Mesodermal cell (in vitro differentiated cells): ENCODE results near the gene RBMS1.
"Not testable (repeated sequence)": the region's sequence is repeated elsewhere in the genome, so short reads cannot be mapped to it uniquely, and the experiment has no call there.

Experiments used
- H3K27ac ChIP-seq: 2 replicates; pipeline ENCODE4 v1.7.0; 2013; ENCODE audit warnings: mild to moderate bottlenecking, low read depth, low read length, moderate library complexity; ENCODE audit not compliant: severe bottlenecking
- H3K36me3 ChIP-seq: 2 replicates; pipeline ENCODE4 v1.7.1; 2013; ENCODE audit warnings: mild to moderate bottlenecking, low read length, moderate library complexity; ENCODE audit not compliant: control insufficient read depth, insufficient read depth
- H3K4me1 ChIP-seq: one replicate; pipeline ENCODE4 v1.7.1; 2013; ENCODE audit warnings: mild to moderate bottlenecking, low read length; ENCODE audit not compliant: insufficient read depth, control insufficient read depth, poor library complexity, severe bottlenecking
- H3K4me3 ChIP-seq: 2 replicates; pipeline ENCODE4 v1.7.0; 2013; ENCODE audit warnings: low read length, control low read depth, mild to moderate bottlenecking; ENCODE audit not compliant: insufficient read depth, poor library complexity, severe bottlenecking; ENCODE audit errors: extremely low read depth
- H3K9me3 ChIP-seq: 2 replicates; pipeline ENCODE4 v1.7.1; 2013; ENCODE audit warnings: mild to moderate bottlenecking, low read length, moderate library complexity; ENCODE audit not compliant: control insufficient read depth
- WGBS, 2 experiments: methylation state at CpG; one replicate each; pipeline ENCODE4 v1.1.5; 2013; ENCODE audit warnings: missing lambda C conversion rate in 2 of 2; ENCODE audit not compliant: insufficient coverage in 2 of 2; 5-methylcytosine and 5-hydroxymethylcytosine counted together

The RBMS1 gene

DNA sequence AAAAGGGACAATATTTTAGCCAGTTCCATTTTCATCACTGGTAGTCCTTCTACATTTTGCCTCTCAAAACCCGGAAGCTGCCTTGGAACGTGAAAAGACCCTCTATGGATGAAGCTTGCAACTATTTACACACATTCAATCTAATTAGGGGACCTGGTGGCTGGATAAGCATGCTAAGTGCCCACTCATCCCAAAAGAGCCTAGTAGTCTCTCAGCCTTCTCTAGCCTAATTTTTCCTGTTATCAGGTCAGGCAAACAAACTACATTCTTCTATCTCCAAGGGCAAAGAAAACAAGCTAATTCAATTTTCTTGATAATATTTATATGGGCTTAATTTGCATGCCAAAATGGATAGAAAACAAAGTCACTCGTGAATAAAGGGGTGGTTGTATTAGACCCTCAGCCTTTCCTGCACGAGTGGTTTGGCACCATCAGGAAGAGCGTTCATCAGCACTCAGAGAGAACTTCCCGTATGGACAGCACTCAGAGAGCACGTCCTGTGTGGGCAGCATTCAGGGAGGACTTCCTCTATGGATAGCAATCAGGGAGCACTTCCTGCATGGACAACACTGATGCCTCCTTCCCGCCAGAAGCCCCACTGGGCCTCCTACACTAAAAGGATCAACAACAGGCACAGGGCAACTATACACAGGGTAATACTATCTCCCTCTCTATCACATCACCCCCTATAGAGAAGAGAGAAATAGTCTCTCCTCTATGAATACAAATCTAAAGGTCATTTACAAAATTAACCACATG lies 122.2 kb downstream of the RBMS1 start:
- no peak overlapping the region for H3K4me3 ChIP-seq
- H3K27ac ChIP-seq = peak overlapping the region; percentile 29
- WGBS, 2 experiments = 68 to 71% methylated on average over 6 to 7 of the region's 8 CpGs
- peaks cover 10% of the 10 kb centered on the region for H3K36me3 ChIP-seq
- H3K9me3 ChIP-seq = no peaks in the 10 kb centered on the region
- peaks cover 67% of the 10 kb centered on the region for H3K4me1 ChIP-seq

DNA sequence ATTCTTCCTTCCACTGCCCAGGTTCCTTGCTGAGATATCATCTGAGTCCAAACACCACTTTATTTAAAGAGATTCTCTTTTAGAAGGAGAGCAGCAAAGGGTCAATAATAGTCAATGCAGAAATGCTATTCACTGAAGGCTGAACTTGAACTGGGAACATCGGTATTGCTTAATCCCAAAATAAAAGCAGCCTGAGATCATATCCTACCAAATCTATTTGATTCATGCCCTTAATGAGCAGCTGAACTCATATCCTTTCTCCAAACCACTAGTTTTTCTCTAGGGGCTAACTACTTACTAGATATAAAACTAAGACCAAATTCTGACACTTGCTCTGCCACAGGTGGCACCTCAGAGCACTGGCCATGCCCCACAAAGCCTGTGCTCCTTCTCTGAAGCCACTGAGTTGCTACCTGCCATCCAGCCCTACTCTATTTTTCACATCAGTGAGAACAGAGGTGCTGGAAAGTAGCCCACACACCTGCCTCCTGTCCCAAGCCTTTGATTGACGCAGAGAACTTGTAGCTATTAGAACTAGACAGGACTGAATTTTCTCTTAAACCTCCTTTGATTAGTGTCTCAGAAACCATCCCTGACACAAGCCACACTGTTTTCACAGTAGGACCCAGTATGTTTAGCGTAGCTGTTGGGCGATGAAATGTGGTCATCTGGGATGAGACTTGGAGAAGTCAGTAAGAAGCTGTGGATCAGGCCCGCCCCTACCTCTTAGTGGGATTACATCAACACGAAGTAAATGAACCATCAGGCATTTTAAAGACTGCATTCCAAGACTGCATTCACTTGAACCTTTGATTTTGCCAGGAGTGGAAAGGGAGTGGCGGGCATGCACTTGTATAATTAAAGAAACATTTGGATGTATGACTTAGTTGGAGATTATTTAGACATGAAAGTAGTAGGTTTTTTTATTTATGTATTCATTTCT lies 124.3 kb downstream of the RBMS1 start:
- Histone ChIP-seq H3K4me1 (peaks cover 47% of the 10 kb centered on the region), H3K9me3 (no peaks in the 10 kb centered on the region), H3K27ac (no peak overlapping the region), H3K36me3 (peaks cover 31% of the 10 kb centered on the region), H3K4me3 (no peak overlapping the region)
- 87 to 100% methylated on average over 3 to 5 of the region's 7 CpGs for WGBS, 2 experiments

DNA sequence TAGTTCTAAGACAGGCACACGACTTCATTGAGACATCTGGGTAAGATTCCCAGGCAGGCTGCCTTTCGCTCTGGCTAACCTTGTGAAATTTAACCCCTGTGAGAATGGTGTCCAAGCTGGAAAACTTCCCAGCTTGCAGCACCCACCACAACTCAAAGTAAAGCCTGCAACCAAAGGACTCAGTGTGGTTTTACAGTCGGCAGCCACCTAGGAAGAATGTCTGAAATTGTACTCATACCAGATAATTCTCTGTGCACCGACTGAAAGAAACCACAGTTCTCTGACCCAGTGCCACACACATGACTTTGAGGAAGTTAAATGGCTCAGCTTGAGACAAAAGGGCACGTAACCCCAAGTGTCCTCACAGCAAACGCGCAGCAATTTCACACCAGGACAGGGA lies 125.7 kb downstream of the RBMS1 start:
- Histone ChIP-seq H3K27ac (peak overlapping the region; percentile 57), H3K9me3 (no peaks in the 10 kb centered on the region), H3K36me3 (peaks cover 43% of the 10 kb centered on the region), H3K4me1 (peaks cover 35% of the 10 kb centered on the region), H3K4me3 (no peak overlapping the region)
- 73 to 76% methylated on average over 6 of the region's 7 CpGs for WGBS, 2 experiments

DNA sequence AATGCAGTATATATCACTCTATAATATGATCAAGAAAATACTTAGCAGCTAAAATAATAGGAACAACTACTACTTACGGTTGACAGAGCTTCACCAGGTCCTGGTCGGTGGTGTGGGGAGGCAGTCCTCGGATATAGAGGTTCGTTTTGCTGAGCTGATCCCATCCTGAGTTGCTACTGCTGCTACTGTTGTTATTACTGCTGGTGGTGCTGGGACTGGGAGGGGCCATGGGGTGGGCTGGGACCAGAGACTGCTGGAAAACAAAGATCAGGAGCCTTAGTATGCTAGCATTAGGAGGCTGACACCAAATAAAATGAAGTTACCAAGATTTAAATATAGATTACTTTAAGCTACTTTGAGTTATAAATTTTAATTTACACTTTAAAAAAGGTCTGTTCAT lies 126.5 kb downstream of the RBMS1 start:
- peaks cover 27% of the 10 kb centered on the region for H3K4me1 ChIP-seq
- peaks cover 51% of the 10 kb centered on the region for H3K36me3 ChIP-seq
- H3K4me3 ChIP-seq, H3K9me3 ChIP-seq, H3K27ac ChIP-seq: not testable (repeated sequence)
- WGBS, 2 experiments = 63% methylated on average over 3 of the region's 4 CpGs; no CpG with 5 or more reads in 1 of the 2 experiments

DNA sequence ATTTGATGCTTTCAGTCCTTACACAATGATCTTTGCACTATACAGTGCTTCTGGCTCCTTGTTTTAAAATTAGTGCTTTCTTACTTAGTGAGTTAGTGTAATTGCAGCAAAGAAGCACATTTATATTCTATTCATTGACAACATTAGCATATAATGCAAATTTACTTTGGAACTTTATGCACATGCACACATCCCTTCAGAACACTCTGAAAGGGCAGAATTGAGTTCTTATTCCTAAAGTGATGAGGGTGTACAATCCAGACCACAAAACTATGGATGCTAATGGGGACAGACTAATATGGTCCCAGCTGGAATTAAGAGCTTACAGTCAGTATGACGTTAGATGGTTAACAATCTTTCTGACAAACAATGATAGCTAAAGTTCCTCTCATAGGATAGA lies 127.1 kb downstream of the RBMS1 start:
- Histone ChIP-seq H3K36me3 (peaks cover 57% of the 10 kb centered on the region), H3K27ac (no peak overlapping the region), H3K4me3 (no peak overlapping the region), H3K9me3 (no peaks in the 10 kb centered on the region), H3K4me1 (peaks cover 21% of the 10 kb centered on the region)
- WGBS, 2 experiments = 100% methylated on average over 1 of the region's 1 CpG; no CpG with 5 or more reads in 1 of the 2 experiments

DNA sequence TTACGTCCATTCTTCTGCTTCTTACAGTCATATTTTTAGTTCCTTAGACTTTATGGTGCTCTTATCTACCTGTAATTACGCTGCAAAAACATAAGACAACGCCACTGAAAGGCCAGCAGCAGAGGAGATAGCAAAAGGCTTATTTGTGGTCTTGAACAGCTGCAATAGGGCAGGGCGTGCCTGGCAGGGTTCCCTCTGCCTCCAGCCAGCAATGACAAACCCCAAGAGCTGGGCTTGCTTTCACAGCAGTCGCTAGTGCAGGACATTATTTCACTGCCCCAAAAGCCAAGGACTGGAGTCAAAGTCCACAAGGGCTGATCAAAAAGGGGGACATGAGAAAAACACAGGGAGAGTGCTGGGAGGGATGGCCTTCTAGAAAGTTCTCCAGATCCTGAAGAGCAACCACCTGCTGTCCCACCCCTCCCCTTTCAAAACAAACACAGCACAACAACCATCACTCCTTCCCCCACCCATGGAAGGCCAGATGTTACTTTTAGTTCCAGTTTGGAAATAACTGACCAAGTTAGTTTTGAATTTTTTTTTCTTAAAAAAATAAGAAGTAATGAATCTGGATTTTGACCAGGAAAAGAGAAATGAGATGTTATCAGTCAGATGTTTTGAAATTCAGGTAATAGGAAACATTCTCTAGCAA lies 127.8 kb downstream of the RBMS1 start:
- H3K9me3 ChIP-seq = no peaks in the 10 kb centered on the region
- whole genome bisulfite sequencing, 2 experiments = 90 to 98% methylated on average over 3 to 5 of the region's 5 CpGs
- H3K4me3 ChIP-seq = no peak overlapping the region
- peaks cover 17% of the 10 kb centered on the region for H3K4me1 ChIP-seq
- H3K36me3 ChIP-seq = peaks cover 61% of the 10 kb centered on the region
- no peak overlapping the region for H3K27ac ChIP-seq

DNA sequence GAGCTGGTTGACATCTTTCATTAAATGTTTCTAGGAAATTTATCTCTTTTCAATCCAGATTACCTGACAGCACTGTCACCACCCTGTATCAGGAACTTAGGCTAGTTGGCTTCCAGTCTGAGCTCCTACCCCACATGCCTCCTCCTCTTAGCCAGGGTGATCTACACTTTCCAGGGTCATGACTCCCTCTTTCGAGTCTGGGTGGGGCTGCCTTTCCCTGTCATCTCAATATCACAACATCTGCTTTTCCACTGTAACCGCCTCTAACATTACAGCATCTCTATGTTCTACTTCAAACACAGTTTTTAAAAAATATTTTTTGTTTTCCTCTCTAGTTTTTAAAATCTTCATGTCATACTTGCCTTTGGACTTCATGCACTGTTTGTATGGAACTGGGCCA lies 129.2 kb downstream of the RBMS1 start:
- peaks cover 61% of the 10 kb centered on the region for H3K36me3 ChIP-seq
- 84 to 100% methylated on average over 2 of the region's 2 CpGs for WGBS, 2 experiments
- no peak overlapping the region for H3K4me3 ChIP-seq
- no peaks in the 10 kb centered on the region for H3K9me3 ChIP-seq
- H3K27ac ChIP-seq = no peak overlapping the region
- peaks cover 12% of the 10 kb centered on the region for H3K4me1 ChIP-seq

DNA sequence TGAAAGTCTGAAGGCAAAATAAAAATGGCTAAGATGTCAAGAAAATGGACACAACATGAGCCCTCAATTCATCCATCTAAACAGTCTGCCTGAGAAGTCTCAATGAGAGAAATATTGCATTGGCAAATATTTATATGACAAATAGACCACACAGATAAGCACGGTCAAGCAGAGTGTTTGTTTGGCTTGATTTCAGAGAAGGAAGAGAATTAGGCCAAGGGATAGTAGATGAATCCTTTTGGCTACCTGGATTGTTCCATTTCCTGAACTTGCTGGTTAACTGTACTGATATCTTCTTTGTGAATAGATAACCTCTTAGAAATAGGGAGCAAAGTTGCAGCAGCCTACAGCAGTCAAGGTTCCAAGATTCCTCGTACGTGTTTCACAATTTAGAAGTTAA lies 129.6 kb downstream of the RBMS1 start:
- Histone ChIP-seq H3K27ac (no peak overlapping the region), H3K4me3 (no peak overlapping the region), H3K36me3 (peaks cover 61% of the 10 kb centered on the region), H3K9me3 (no peaks in the 10 kb centered on the region), H3K4me1 (peaks cover 12% of the 10 kb centered on the region)
- WGBS, 2 experiments = 100% methylated on average over 1 to 3 of the region's 3 CpGs

DNA sequence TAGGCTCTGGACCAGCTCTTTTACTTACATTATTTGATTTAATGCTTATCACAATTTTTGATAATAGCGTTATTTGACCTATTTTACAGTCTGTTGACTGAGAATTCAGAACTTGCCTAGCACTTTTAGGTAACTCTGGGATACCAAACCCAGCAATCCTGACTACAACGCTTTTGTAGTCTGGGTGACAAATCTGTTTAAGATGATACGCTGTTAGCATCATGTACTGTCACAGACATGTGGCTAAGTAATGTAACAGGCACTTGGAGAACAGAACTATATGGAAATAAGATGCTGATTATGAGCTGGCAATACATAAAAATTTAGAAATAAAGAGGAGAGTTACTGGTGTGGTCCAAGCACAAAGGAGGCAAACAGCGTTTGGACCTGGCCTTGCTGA lies 130.6 kb downstream of the RBMS1 start:
- Histone ChIP-seq H3K4me1 (peaks cover 11% of the 10 kb centered on the region), H3K4me3 (no peak overlapping the region), H3K9me3 (no peaks in the 10 kb centered on the region), H3K27ac (no peak overlapping the region), H3K36me3 (peaks cover 61% of the 10 kb centered on the region)
- 71 to 76% methylated on average over 3 of the region's 4 CpGs for WGBS, 2 experiments

DNA sequence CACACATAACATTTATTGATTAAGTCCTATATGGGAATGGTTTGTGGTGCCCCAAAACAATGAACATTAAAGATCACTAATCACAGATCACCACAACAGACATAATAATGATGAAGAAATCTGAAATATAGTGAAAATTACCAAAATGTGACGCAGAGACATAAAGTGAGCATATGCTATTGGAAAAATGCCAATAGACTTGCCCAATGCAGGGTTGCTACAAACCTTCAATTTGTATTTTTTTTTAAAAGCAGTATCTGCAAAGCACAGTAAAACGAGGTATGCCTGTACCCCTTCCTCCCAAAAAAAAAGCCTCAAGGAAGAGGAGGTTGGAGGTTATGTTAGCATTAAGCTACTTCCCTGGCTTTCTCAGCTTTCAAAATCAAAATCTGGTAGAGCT lies 131.1 kb downstream of the RBMS1 start:
- H3K36me3 ChIP-seq = peaks cover 62% of the 10 kb centered on the region
- H3K4me3 ChIP-seq = no peak overlapping the region
- peaks cover 8% of the 10 kb centered on the region for H3K4me1 ChIP-seq
- H3K27ac ChIP-seq = no peak overlapping the region
- H3K9me3 ChIP-seq = no peaks in the 10 kb centered on the region
- 80 to 100% methylated on average over 1 of the region's 2 CpGs for WGBS, 2 experiments
